SK-N-SH (cell line): ENCODE data around the gene RFTN1.

Experiments
- CTCF ChIP-seq: fragments of 200-600 bp; sonication (generic); IDR thresholded peaks from 2 replicates; pipeline ENCODE4 v1.6.1; 2017; ENCODE audit warnings: antibody characterized with exemption, mild to moderate bottlenecking, moderate library complexity
- EP300 ChIP-seq, 2 experiments: IDR thresholded peaks; 2 replicates each; pipeline versions ENCODE4 v1.4.0 to v1.6.1; 2012; ENCODE audit warnings: borderline replicate concordance in 1 of 2, low read depth in 1 of 2, low read length in 1 of 2
- EZH2phosphoT487 ChIP-seq: fragments of 200-600 bp; sonication (generic); IDR thresholded peaks from 2 replicates; pipeline ENCODE4 v1.6.1; 2017; ENCODE audit warnings: low read depth, mixed run types, mild to moderate bottlenecking, antibody characterized with exemption, moderate library complexity, borderline replicate concordance
- FOXM1 ChIP-seq: IDR thresholded peaks from 2 replicates; pipeline ENCODE4 v1.4.0; 2012; ENCODE audit warnings: low read depth, mild to moderate bottlenecking
- MXI1 ChIP-seq: IDR thresholded peaks from 2 replicates; pipeline ENCODE4 v1.6.1; 2012; ENCODE audit warnings: mild to moderate bottlenecking, low read depth, low read length, improper control_type of control experiment
- NRF1 ChIP-seq: IDR thresholded peaks from 2 replicates; pipeline ENCODE4 v1.6.1; 2012; ENCODE audit warnings: low read depth, mild to moderate bottlenecking, low read length
- PBX3 ChIP-seq: IDR thresholded peaks from 2 replicates; pipeline ENCODE4; 2012
- RAD21 ChIP-seq: IDR thresholded peaks from 2 replicates; pipeline ENCODE4 v1.6.1; 2012; ENCODE audit warnings: mild to moderate bottlenecking, low read length
- RFX5 ChIP-seq: IDR thresholded peaks from 2 replicates; pipeline ENCODE4 v1.6.1; 2012; ENCODE audit warnings: mild to moderate bottlenecking, improper control_type of control experiment, low read length
- TAF1 ChIP-seq: IDR thresholded peaks from 2 replicates; pipeline ENCODE4 v1.6.1; 2012; ENCODE audit warnings: low read depth, mild to moderate bottlenecking, low read length, moderate library complexity, borderline replicate concordance
- TCF12 ChIP-seq: IDR thresholded peaks from 2 replicates; pipeline ENCODE4 v1.4.0; 2012
- TEAD4 ChIP-seq: IDR thresholded peaks from 2 replicates; pipeline ENCODE4 v1.4.0; 2012; ENCODE audit warnings: mild to moderate bottlenecking, borderline replicate concordance; ENCODE audit not compliant: insufficient read depth

- TF ChIP-seq CTCF (no peak), RFX5 (no peak), RAD21 (no peak), PBX3 (no peak), TEAD4 (no peak), TAF1 (no peak), EP300 (IDR thresholded peaks at IDR 0.05; ENCODE audit: borderline replicate concordance in 1 of 2, low read depth in 1 of 2, low read length in 1 of 2) (no peak), MXI1 (no peak), NRF1 (no peak), TCF12 (no peak), FOXM1 (no peak), EZH2phosphoT487 (no peak)
These were observed 204.8 kb downstream of the RFTN1 start for GRCh38 chr3:16308727-16309126.
